DMS153 treated with DMSO at 0.1 percent for 48 hours (cell line): ENCODE measurements around the gene PROM1.

ENCODE experiments used
- DNase-seq: peaks from one replicate; lab custom pipeline; 2025; ENCODE audit not compliant: unreplicated experiment; lab: John Stamatoyannopoulos, UW

PROM1 gene

GRCh38 chr4:16067515-16067914 is 16.3 kb downstream of the PROM1 start:
- DNase-seq: no peak

GRCh38 chr4:16066586-16067128 is 17.2 kb downstream of the PROM1 start:
- no peak for DNase-seq

GRCh38 chr4:16065066-16065465 is 18.8 kb downstream of the PROM1 start:
- no peak for DNase-seq

- DNase-seq: no peak
Measured at GRCh38 chr4:16062601-16063000, 21.2 kb downstream of the PROM1 start.

GRCh38 chr4:16056681-16057385 is 27.0 kb downstream of the PROM1 start:
- no peak for DNase-seq

- no peak for DNase-seq
Measured at GRCh38 chr4:16055873-16056272, 27.9 kb downstream of the PROM1 start.

GRCh38 chr4:16055471-16055870 is 28.4 kb downstream of the PROM1 start:
- DNase-seq: no peak

GRCh38 chr4:16052939-16053338 is 30.9 kb downstream of the PROM1 start:
- DNase-seq: no peak

- DNase-seq: no peak
Measured at GRCh38 chr4:16051980-16052379, 31.8 kb downstream of the PROM1 start.

- no peak for DNase-seq
Measured at GRCh38 chr4:16051132-16051531, 32.7 kb downstream of the PROM1 start.

- no peak for DNase-seq
Measured at GRCh38 chr4:16050669-16051068, 33.2 kb downstream of the PROM1 start.

- no peak for DNase-seq
Measured at GRCh38 chr4:16048619-16049419, 35.0 kb downstream of the PROM1 start.

- DNase-seq: no peak
Measured at GRCh38 chr4:16045687-16046086, 38.1 kb downstream of the PROM1 start.

GRCh38 chr4:16043642-16044498 is 40.0 kb downstream of the PROM1 start:
- DNase-seq: no peak

GRCh38 chr4:16039139-16039538 is 44.7 kb downstream of the PROM1 start:
- DNase-seq: no peak

GRCh38 chr4:16037901-16038300 is 45.9 kb downstream of the PROM1 start:
- DNase-seq: no peak

- DNase-seq: no peak
Measured at GRCh38 chr4:16035843-16036242, 48.0 kb downstream of the PROM1 start.

GRCh38 chr4:16034010-16034748 is 49.6 kb downstream of the PROM1 start:
- no peak for DNase-seq

GRCh38 chr4:16032396-16032770 is 51.4 kb downstream of the PROM1 start:
- DNase-seq: no peak

- no peak for DNase-seq
Measured at GRCh38 chr4:16031546-16032395, 52.1 kb downstream of the PROM1 start.
